H1 (cell line): ENCODE measurements around the gene PURB. TPM values are rescaled to one million over a fixed set of nuclear protein-coding genes. Genes with fewer than 3 reads are reported as not detected.
A peak's percentile ranks its signal among the peaks of the same experiment; 100 is the strongest.
"Not testable (repeated sequence)": the region's sequence is repeated elsewhere in the genome, so short reads cannot be mapped to it uniquely, and the experiment has no call there.

ENCODE experiments used
- CTCF ChIA-PET: fragments of 300-600 bp; sonication (Branson Sonifier 250); formaldehyde crosslinking; loops from one replicate; lab custom pipeline; 2021; ENCODE audit not compliant: partially characterized antibody; lab: Charles Lee
- POLR2A ChIA-PET: fragments of 300-600 bp; sonication (Branson Sonifier 250); formaldehyde crosslinking; loops from one replicate; lab custom pipeline; 2021; ENCODE audit warnings: inconsistent platforms; ENCODE audit not compliant: partially characterized antibody; lab: Charles Lee
- DNase-seq, 2 experiments: peaks; one replicate each; pipeline versions ENCODE4 v3.0.0 to v3.0.0-alpha.2; 2010 to 2022; ENCODE audit warnings: low spot score in 2 of 2, low read depth in 1 of 2, mixed read lengths in 1 of 2
- FAIRE-seq: peaks from 2 replicates; lab custom pipeline; 2011; peaks lifted over from hg19 to GRCh38; lab: Jason Lieb, UNC
- H2AFZ ChIP-seq: 2 replicates; pipeline ENCODE4 v1.8.1; 2012; ENCODE audit warnings: low read length, inconsistent platforms
- H2AK5ac ChIP-seq: 2 replicates; pipeline ENCODE4 v1.6.1; 2013; ENCODE audit warnings: low read depth, low read length
- H2BK120ac ChIP-seq: replicated peaks from 2 replicates; pipeline ENCODE3; 2013; ENCODE audit warnings: low read depth, low read length, inconsistent platforms
- H2BK12ac ChIP-seq: 2 replicates; pipeline ENCODE4 v1.6.1; 2013; ENCODE audit warnings: low read depth, low read length
- H2BK15ac ChIP-seq: 2 replicates; pipeline ENCODE4 v1.6.1; 2013; ENCODE audit warnings: low read length
- H2BK20ac ChIP-seq: 2 replicates; pipeline ENCODE4 v1.6.1; 2013; ENCODE audit warnings: low read length
- H2BK5ac ChIP-seq: 2 replicates; pipeline ENCODE4 v1.6.1; 2013; ENCODE audit warnings: low read depth, low read length
- H3K14ac ChIP-seq: 2 replicates; pipeline ENCODE4 v1.6.1; 2013; ENCODE audit warnings: inconsistent platforms; ENCODE audit not compliant: insufficient read length
- H3K18ac ChIP-seq: 2 replicates; pipeline ENCODE4 v1.6.1; 2013; ENCODE audit warnings: low read length; ENCODE audit errors: extremely low read depth
- H3K23ac ChIP-seq: 2 replicates; pipeline ENCODE4 v1.6.1; 2013; ENCODE audit warnings: inconsistent platforms; ENCODE audit not compliant: insufficient read length
- H3K23me2 ChIP-seq: 2 replicates; pipeline ENCODE4 v1.6.1; 2013; ENCODE audit warnings: low read depth, low read length
- H3K27ac ChIP-seq: 2 replicates; pipeline ENCODE4 v1.6.1; 2011; ENCODE audit warnings: low read depth, low read length, inconsistent platforms
- H3K27me3 ChIP-seq, 4 experiments: replicated peaks in 1 of 4; 1 replicate in 1 of 4; 2 replicates in 3 of 4; pipeline versions ENCODE4 v1.6.1 to v1.8.1; 2011 to 2013; ENCODE audit warnings: low read length in 3 of 4, mild to moderate bottlenecking in 3 of 4, inconsistent platforms in 2 of 4, mixed read lengths in 2 of 4, moderate library complexity in 1 of 4; ENCODE audit not compliant: control insufficient read depth in 3 of 4, insufficient read depth in 3 of 4; ENCODE audit errors: extremely low read depth in 1 of 4
- H3K36me3 ChIP-seq, 4 experiments: 2 replicates each; pipeline versions ENCODE4 v1.6.1 to v1.8.1; 2011 to 2013; ENCODE audit warnings: mild to moderate bottlenecking in 4 of 4, low read length in 3 of 4, moderate library complexity in 2 of 4, control low read depth in 1 of 4, inconsistent platforms in 1 of 4; ENCODE audit not compliant: insufficient read depth in 4 of 4, control insufficient read depth in 2 of 4
- H3K4ac ChIP-seq: replicated peaks from 2 replicates; pipeline ENCODE3; 2013; ENCODE audit warnings: low read length, low read depth, mixed read lengths, inconsistent platforms; ENCODE audit not compliant: insufficient read length
- H3K4me1 ChIP-seq, 4 experiments: replicated peaks in 1 of 4; 1 replicate in 1 of 4; 2 replicates in 3 of 4; pipeline versions ENCODE4 v1.6.1 to v1.8.1; 2011 to 2013; ENCODE audit warnings: low read length in 3 of 4, inconsistent platforms in 2 of 4, mixed read lengths in 1 of 4; ENCODE audit not compliant: insufficient read depth in 4 of 4, control insufficient read depth in 3 of 4
- H3K4me2 ChIP-seq, 2 experiments: 2 replicates each; pipeline versions ENCODE4 v1.6.1 to v1.8.1; 2011 to 2013; ENCODE audit warnings: low read depth in 2 of 2, low read length in 2 of 2, control low read depth in 1 of 2, inconsistent platforms in 1 of 2, mild to moderate bottlenecking in 1 of 2; ENCODE audit not compliant: insufficient read depth in 1 of 2
- H3K4me3 ChIP-seq, 4 experiments: fragments of 200-600, 300-600 bp in 1 of 4; sonication (generic), shearing (Covaris generic), sonication (Bioruptor Twin) in 1 of 4; 2 replicates each; pipeline versions ENCODE4 v1.5.1 to v1.8.1; 2011 to 2016; ENCODE audit warnings: low read length in 4 of 4, low read depth in 3 of 4, control low read depth in 2 of 4, inconsistent platforms in 2 of 4, mild to moderate bottlenecking in 2 of 4, mixed read lengths in 1 of 4, moderate library complexity in 1 of 4; ENCODE audit not compliant: insufficient read depth in 2 of 4; ENCODE audit errors: extremely low read depth in 1 of 4
- H3K56ac ChIP-seq: replicated peaks from 2 replicates; pipeline ENCODE3; 2013; ENCODE audit warnings: low read depth, mild to moderate bottlenecking, mixed read lengths, low read length, inconsistent platforms; ENCODE audit not compliant: insufficient read length
- H3K79me1 ChIP-seq: 2 replicates; pipeline ENCODE4 v1.6.1; 2013; ENCODE audit warnings: low read depth, low read length, control low read depth
- H3K79me2 ChIP-seq, 2 experiments: 2 replicates each; pipeline versions ENCODE4 v1.6.1 to v1.8.1; 2012 to 2013; ENCODE audit warnings: low read length in 2 of 2, mild to moderate bottlenecking in 2 of 2, inconsistent platforms in 1 of 2; ENCODE audit not compliant: insufficient read depth in 2 of 2, control insufficient read depth in 1 of 2
- H3K9ac ChIP-seq, 4 experiments: replicated peaks in 1 of 4; 1 replicate in 1 of 4; 2 replicates in 3 of 4; pipeline versions ENCODE4 v1.6.1 to v1.8.1; 2011 to 2013; ENCODE audit warnings: low read depth in 3 of 4, low read length in 3 of 4, control low read depth in 2 of 4, mild to moderate bottlenecking in 2 of 4, moderate library complexity in 2 of 4, inconsistent platforms in 1 of 4; ENCODE audit errors: extremely low read depth in 1 of 4
- H3K9me3 ChIP-seq, 2 experiments: 2 replicates each; pipeline versions ENCODE4 v1.6.1 to v1.8.1; 2012 to 2013; ENCODE audit warnings: mild to moderate bottlenecking in 2 of 2, moderate library complexity in 2 of 2, control low read depth in 1 of 2, inconsistent platforms in 1 of 2, low read depth in 1 of 2, low read length in 1 of 2, mixed read lengths in 1 of 2; ENCODE audit not compliant: insufficient read depth in 2 of 2
- H4K20me1 ChIP-seq, 2 experiments: replicated peaks in 1 of 2; 2 replicates each; pipeline versions ENCODE3 to v1.8.1; 2011 to 2013; ENCODE audit warnings: inconsistent platforms in 2 of 2, low read length in 2 of 2, mild to moderate bottlenecking in 1 of 2; ENCODE audit not compliant: insufficient read depth in 2 of 2, control insufficient read depth in 1 of 2
- H4K5ac ChIP-seq: 2 replicates; pipeline ENCODE4 v1.6.1; 2013; ENCODE audit warnings: low read length, low read depth, mixed read lengths, inconsistent platforms; ENCODE audit not compliant: insufficient read length
- H4K8ac ChIP-seq: 2 replicates; pipeline ENCODE4 v1.8.0; 2013; ENCODE audit warnings: mild to moderate bottlenecking, moderate library complexity, low read length, inconsistent platforms; ENCODE audit not compliant: insufficient read depth; ENCODE audit errors: extremely low read depth
- H4K91ac ChIP-seq: replicated peaks from 2 replicates; pipeline ENCODE3; 2013; ENCODE audit warnings: low read length, mixed read lengths, inconsistent platforms; ENCODE audit not compliant: insufficient read length
- WGBS, 2 experiments: shearing (Covaris generic) in 1 of 2; methylation state at CpG; one replicate each; pipeline versions ENCODE4 v1.1.6 to v1.1.7; 2013 to 2015; ENCODE audit warnings: low lambda C conversion rate in 2 of 2, mixed read lengths in 2 of 2, inconsistent platforms in 1 of 2, low coverage in 1 of 2, missing lambda C conversion rate in 1 of 2; ENCODE audit not compliant: insufficient replicate concordance in 2 of 2, insufficient coverage in 1 of 2, insufficient read length in 1 of 2; ENCODE audit errors: extremely low coverage in 1 of 2, missing lambda C conversion rate in 1 of 2; 5-methylcytosine and 5-hydroxymethylcytosine counted together
- polyA plus RNA-seq, 7 experiments: library from polyadenylated mRNA; depleted of rRNA in 3 of 7; stranded (reverse) in 5 of 7; unstranded in 2 of 7; fragments of >200 nt in 5 of 7; fragments of 200-250 nt in 2 of 7; gene quantifications; 1 replicate in 5 of 7; 2 replicates in 1 of 7; 4 replicates in 1 of 7; pipeline versions ENCODE4 v1.2.1 to v1.2.3, GENCODE V29; 2011 to 2013; ENCODE audit warnings: missing spikeins in 2 of 7, mixed read lengths in 2 of 7
- total RNA-seq: library from RNA; stranded (reverse); fragmentation: NEBNext Ultra II Directional; extraction: Animal tissue kit (Norgen Biotek cat#: 25700); gene quantifications from 2 replicates; pipeline ENCODE4 v1.2.1, GENCODE V29; 2021

PURB gene
- total and polyA plus RNA-seq, 2 of the 8 experiments (the other 6 are each of a cell fraction or from before 2014, with no cell fraction given), result 3.3 to 22.7 TPM

DNA sequence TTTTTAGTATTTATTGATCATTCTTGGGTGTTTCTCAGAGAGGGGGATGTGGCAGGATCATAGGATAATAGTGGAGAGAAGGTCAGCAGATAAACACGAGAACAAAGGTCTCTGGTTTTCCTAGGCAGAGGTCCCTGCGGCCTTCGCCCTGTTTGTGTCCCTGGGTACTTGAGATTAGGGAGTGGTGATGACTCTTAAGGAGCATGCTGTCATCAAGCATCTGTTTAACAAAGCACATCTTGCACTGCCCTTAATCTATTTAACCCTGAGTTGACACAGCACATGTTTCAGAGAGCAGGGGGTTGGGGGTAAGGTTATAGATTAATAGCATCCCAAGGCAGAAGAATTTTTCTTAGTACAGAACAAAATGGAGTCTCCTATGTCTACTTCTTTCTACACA is 15.0 kb downstream of the PURB start:
- not testable (repeated sequence) for H3K79me1 ChIP-seq, H4K20me1 ChIP-seq

More for the DNA sequence above, 15.0 kb downstream of the PURB start:
- H3K18ac ChIP-seq, H3K14ac ChIP-seq, H2BK120ac ChIP-seq, H3K23ac ChIP-seq, H4K5ac ChIP-seq, H4K8ac ChIP-seq, H2BK5ac ChIP-seq, H4K91ac ChIP-seq, H3K4me1 ChIP-seq, H3K56ac ChIP-seq, H2BK12ac ChIP-seq, H3K36me3 ChIP-seq, H2AK5ac ChIP-seq, H3K4me3 ChIP-seq, POLR2A ChIA-PET, FAIRE-seq, H3K79me2 ChIP-seq, CTCF ChIA-PET, H3K27me3 ChIP-seq, H3K4ac ChIP-seq, H2BK20ac ChIP-seq, H3K9ac ChIP-seq, H2AFZ ChIP-seq, H3K4me2 ChIP-seq, H3K23me2 ChIP-seq, H3K27ac ChIP-seq, H2BK15ac ChIP-seq: not testable (repeated sequence)
- H3K9me3 ChIP-seq, result peaks cover 4 to 23% of the 10 kb centered on the region in 2 experiments; a peak in 3 of 4 replicates
- peak in 1 of 2 experiments; percentile 10 for DNase-seq
- WGBS, 2 experiments, result 85% methylated on average over 3 of the region's 3 CpGs; no CpG with 5 or more reads in 1 of the 2 experiments
